Inferior parietal cortex (tissue), 1 donor: Measurements from ENCODE around the gene OTOG.

ENCODE experiments used
- DNase-seq: peaks from one replicate; pipeline ENCODE4 v3.0.0-alpha.2; 2016; ENCODE audit errors: extremely low spot score

The OTOG gene

DNA sequence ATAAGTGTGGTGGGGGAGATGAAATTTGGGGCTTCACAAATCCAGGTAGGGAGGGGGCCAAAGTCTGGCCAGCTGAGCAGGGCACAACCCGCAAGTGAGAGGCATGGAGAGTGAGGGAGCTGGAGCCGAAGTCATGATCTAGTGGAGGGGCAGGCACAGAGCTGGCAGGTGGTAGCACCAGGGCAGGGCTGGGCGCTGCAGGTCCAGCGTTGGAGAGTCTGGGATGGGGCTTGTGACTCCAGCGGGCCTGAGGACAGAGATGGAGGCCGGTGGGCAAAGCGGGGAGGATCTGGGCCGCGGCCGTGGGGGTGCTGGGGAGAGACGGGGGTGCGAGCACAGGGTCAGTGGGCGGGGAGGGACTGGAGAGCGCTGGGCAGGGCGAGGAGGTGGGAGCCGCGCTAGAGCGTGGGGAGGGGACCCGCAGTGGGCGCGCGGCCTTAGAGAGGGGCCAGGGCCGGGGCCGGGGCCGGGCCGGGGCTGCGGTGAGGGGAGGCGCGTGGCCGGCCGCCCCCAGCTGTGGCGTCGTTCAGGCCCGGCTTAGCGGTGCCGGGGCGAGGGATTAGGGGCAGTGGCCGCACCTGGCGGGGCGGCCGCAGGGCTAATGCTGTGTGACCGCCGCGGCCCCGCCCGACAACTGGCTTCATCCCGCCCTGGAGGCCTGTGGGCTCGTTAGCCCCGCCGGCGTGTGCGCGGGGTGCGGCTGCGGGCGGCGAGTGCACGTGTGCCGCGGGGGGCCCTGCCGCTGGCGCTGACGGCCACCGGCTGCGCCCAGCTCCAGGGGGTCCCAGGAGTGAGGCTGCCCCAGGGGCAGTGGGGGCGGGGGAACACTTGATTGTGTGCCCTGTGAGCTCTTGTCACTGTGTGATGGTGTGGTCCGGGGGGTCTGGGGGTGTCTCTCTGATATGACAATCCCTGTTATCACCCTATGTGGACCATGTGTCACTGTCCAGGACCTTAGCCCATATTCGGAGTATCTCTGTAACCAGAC is 148.7 kb downstream of the OTOG start:
- DNase-seq: no peak

GRCh38 chr11:17696741-17697140 is 149.7 kb downstream of the OTOG start:
- DNase-seq: no peak
